ENCODE measurements around the gene LIAS.

DNA sequence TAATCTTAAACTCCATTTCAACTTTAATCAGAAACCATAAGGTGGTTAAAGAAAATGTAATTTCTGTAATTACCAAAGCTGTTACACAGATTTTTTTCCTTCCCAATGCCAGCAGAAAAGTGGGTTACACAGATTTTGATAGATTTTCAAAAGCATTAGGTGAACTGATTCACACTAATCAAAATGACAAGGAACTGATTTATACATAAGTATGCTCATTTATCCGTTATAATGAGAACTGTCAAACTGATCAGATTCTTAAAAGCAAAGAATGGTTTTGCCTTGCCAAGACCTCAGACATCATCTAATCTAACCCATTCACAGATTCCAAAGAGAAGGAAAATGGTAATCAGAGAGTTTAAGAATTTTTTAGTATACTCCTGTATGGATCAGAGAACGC lies 63.2 kb downstream of the LIAS start:
- TF ChIP-seq, protein P1, sequence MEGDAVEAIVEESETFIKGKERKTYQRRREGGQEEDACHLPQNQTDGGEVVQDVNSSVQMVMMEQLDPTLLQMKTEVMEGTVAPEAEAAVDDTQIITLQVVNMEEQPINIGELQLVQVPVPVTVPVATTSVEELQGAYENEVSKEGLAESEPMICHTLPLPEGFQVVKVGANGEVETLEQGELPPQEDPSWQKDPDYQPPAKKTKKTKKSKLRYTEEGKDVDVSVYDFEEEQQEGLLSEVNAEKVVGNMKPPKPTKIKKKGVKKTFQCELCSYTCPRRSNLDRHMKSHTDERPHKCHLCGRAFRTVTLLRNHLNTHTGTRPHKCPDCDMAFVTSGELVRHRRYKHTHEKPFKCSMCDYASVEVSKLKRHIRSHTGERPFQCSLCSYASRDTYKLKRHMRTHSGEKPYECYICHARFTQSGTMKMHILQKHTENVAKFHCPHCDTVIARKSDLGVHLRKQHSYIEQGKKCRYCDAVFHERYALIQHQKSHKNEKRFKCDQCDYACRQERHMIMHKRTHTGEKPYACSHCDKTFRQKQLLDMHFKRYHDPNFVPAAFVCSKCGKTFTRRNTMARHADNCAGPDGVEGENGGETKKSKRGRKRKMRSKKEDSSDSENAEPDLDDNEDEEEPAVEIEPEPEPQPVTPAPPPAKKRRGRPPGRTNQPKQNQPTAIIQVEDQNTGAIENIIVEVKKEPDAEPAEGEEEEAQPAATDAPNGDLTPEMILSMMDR (IDR thresholded peaks at IDR 0.05 in 2 of 3, conservative IDR thresholded peaks at IDR 0.05 in 1 of 3; ENCODE audit: borderline replicate concordance in 1 of 3, insufficient read depth in 1 of 3, low read depth in 2 of 3, low read length in 2 of 3): no peak
- TF ChIP-seq YY1 (IDR thresholded peaks at IDR 0.05; ENCODE audit: extremely low read depth, insufficient replicate concordance, low read depth, low read length) (no peak), POLR2AphosphoS5 (IDR thresholded peaks at IDR 0.05; ENCODE audit: low read depth, low read length) (no peak), EZH2 (IDR thresholded peaks at IDR 0.05) (no peak)
